Neural progenitor cell (in vitro differentiated cells): ENCODE data around the gene KRTAP12-2.

ENCODE experiments used
- CTCF ChIP-seq: fragments of 200-600 bp; sonication (generic); IDR thresholded peaks from 2 replicates; pipeline ENCODE4 v1.5.1; 2017; ENCODE audit warnings: antibody characterized with exemption, mild to moderate bottlenecking
- EZH2 ChIP-seq: fragments of 200-600 bp; sonication (generic); IDR thresholded peaks from 2 replicates; pipeline ENCODE4 v1.6.1; 2017; ENCODE audit warnings: antibody characterized with exemption, mild to moderate bottlenecking, moderate library complexity
- EZH2phosphoT487 ChIP-seq: fragments of 200-600 bp; sonication (generic); IDR thresholded peaks from 2 replicates; pipeline ENCODE4 v1.6.1; 2017; ENCODE audit warnings: antibody characterized with exemption

GRCh38 chr21:44618504-44618903 is 48.2 kb downstream of the KRTAP12-2 start:
- TF ChIP-seq EZH2 (no peak), CTCF (peak; percentile 30), EZH2phosphoT487 (no peak)
